ENCODE data around the gene MRM2. TPM values are rescaled to one million over a fixed set of nuclear protein-coding genes. Genes with fewer than 3 reads are reported as not detected.

Gene MRM2
- polyA plus RNA-seq, 1 donor from 2014 or later: 21.4 TPM

DNA sequence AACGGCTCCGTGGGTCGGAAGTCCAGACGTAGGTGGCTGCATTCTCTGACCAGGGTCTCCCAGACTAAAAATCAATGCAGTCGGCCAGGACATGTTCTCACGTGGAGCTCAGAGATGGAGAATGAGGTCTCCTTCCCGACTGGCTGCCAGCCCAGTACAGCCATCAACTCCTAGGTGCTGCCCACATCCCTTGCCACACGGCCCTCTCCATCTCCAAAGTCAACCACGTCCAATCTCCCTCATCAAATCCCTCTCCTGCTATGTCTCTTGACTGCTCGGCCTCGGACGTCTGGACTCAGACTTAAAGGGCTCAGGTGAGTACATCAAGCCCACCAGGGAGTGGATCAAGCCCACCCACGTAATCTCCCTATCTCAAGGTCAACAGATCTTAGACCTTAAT lies 16.2 kb downstream of the MRM2 start:
- no peak overlapping the region for H3K4me2 ChIP-seq (ENCODE audit: low read length)
- peaks cover 2% of the 10 kb centered on the region for H3K79me2 ChIP-seq (replicated peaks; ENCODE audit: insufficient read depth, low read length)
- H3F3A ChIP-seq (ENCODE audit: insufficient read depth, low read length, poor library complexity, severe bottlenecking): no peaks in the 10 kb centered on the region
- no peak overlapping the region for H3K4me3 ChIP-seq (ENCODE audit: low read length)
- H3K36me3 ChIP-seq (ENCODE audit: insufficient read depth, low read length): no peaks in the 10 kb centered on the region
- H3K9me2 ChIP-seq (ENCODE audit: insufficient read depth, low read length): no peaks in the 10 kb centered on the region
- H2AFZ ChIP-seq (ENCODE audit: low read depth, low read length): no peak overlapping the region
- no peak overlapping the region for H3K9ac ChIP-seq (ENCODE audit: low read length)
- no peaks in the 10 kb centered on the region for H3K9me3 ChIP-seq (ENCODE audit: low read length)
- H3K27me3 ChIP-seq (ENCODE audit: insufficient read depth, low read depth, low read length): no peaks in the 10 kb centered on the region
- H3K27ac ChIP-seq (ENCODE audit: low read length): no peak overlapping the region
- H4K20me1 ChIP-seq (ENCODE audit: insufficient read depth): no peaks in the 10 kb centered on the region
- TF ChIP-seq EP300 (conservative IDR thresholded peaks at IDR 0.05; ENCODE audit: poor library complexity, severe bottlenecking) (no peak), POLR2AphosphoS5 (IDR thresholded peaks at IDR 0.05) (no peak), RAD21 (conservative IDR thresholded peaks at IDR 0.05) (no peak), SMC3 (conservative IDR thresholded peaks at IDR 0.05; ENCODE audit: poor library complexity) (no peak), EZH2 (IDR thresholded peaks at IDR 0.05; ENCODE audit: borderline replicate concordance, insufficient read depth, low read length, poor library complexity, severe bottlenecking) (no peak), MXI1 (conservative IDR thresholded peaks at IDR 0.05; ENCODE audit: poor library complexity, severe bottlenecking) (no peak), TAF1 (IDR thresholded peaks at IDR 0.05; ENCODE audit: low read depth) (no peak)
- TF ChIP-seq, protein P1, sequence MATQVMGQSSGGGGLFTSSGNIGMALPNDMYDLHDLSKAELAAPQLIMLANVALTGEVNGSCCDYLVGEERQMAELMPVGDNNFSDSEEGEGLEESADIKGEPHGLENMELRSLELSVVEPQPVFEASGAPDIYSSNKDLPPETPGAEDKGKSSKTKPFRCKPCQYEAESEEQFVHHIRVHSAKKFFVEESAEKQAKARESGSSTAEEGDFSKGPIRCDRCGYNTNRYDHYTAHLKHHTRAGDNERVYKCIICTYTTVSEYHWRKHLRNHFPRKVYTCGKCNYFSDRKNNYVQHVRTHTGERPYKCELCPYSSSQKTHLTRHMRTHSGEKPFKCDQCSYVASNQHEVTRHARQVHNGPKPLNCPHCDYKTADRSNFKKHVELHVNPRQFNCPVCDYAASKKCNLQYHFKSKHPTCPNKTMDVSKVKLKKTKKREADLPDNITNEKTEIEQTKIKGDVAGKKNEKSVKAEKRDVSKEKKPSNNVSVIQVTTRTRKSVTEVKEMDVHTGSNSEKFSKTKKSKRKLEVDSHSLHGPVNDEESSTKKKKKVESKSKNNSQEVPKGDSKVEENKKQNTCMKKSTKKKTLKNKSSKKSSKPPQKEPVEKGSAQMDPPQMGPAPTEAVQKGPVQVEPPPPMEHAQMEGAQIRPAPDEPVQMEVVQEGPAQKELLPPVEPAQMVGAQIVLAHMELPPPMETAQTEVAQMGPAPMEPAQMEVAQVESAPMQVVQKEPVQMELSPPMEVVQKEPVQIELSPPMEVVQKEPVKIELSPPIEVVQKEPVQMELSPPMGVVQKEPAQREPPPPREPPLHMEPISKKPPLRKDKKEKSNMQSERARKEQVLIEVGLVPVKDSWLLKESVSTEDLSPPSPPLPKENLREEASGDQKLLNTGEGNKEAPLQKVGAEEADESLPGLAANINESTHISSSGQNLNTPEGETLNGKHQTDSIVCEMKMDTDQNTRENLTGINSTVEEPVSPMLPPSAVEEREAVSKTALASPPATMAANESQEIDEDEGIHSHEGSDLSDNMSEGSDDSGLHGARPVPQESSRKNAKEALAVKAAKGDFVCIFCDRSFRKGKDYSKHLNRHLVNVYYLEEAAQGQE (IDR thresholded peaks at IDR 0.05; ENCODE audit: borderline replicate concordance): no peak
- TF ChIP-seq, protein P2, sequence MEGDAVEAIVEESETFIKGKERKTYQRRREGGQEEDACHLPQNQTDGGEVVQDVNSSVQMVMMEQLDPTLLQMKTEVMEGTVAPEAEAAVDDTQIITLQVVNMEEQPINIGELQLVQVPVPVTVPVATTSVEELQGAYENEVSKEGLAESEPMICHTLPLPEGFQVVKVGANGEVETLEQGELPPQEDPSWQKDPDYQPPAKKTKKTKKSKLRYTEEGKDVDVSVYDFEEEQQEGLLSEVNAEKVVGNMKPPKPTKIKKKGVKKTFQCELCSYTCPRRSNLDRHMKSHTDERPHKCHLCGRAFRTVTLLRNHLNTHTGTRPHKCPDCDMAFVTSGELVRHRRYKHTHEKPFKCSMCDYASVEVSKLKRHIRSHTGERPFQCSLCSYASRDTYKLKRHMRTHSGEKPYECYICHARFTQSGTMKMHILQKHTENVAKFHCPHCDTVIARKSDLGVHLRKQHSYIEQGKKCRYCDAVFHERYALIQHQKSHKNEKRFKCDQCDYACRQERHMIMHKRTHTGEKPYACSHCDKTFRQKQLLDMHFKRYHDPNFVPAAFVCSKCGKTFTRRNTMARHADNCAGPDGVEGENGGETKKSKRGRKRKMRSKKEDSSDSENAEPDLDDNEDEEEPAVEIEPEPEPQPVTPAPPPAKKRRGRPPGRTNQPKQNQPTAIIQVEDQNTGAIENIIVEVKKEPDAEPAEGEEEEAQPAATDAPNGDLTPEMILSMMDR (IDR thresholded peaks at IDR 0.05; ENCODE audit: poor library complexity, severe bottlenecking): no peak

DNA sequence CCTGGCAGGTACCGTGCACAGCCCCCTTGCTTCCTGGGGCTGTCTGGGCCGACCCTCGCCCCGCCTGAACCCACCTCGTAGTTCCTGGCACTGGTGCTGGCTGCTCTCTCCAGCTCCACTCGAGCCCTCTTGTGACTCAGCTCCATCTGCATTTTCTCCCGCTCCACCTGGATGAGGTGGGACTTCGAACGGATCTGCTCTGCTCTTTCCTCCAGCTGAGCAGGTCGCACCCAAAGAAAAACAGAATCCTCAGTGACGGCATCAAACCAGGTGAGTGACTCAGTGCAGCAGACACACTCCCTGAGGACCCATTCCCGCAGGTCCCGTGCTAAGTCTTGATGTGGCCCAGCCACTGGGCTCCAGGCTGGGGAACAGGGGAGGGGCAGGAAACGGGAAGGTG lies 16.7 kb downstream of the MRM2 start:
- Histone ChIP-seq H3K4me2 (ENCODE audit: low read length) (no peak overlapping the region), H3K36me3 (ENCODE audit: insufficient read depth, low read length) (no peaks in the 10 kb centered on the region), H3F3A (ENCODE audit: insufficient read depth, low read length, poor library complexity, severe bottlenecking) (no peaks in the 10 kb centered on the region), H3K27ac (ENCODE audit: low read length) (no peak overlapping the region), H3K9me2 (ENCODE audit: insufficient read depth, low read length) (no peaks in the 10 kb centered on the region), H3K27me3 (ENCODE audit: insufficient read depth, low read depth, low read length) (no peaks in the 10 kb centered on the region), H3K79me2 (replicated peaks; ENCODE audit: insufficient read depth, low read length) (no peaks in the 10 kb centered on the region), H3K9ac (ENCODE audit: low read length) (no peak overlapping the region), H3K4me3 (ENCODE audit: low read length) (no peak overlapping the region), H2AFZ (ENCODE audit: low read depth, low read length) (no peak overlapping the region), H4K20me1 (ENCODE audit: insufficient read depth) (no peaks in the 10 kb centered on the region), H3K9me3 (ENCODE audit: low read length) (no peaks in the 10 kb centered on the region)
- TF ChIP-seq POLR2AphosphoS5 (IDR thresholded peaks at IDR 0.05) (no peak), MXI1 (conservative IDR thresholded peaks at IDR 0.05; ENCODE audit: poor library complexity, severe bottlenecking) (no peak), SMC3 (conservative IDR thresholded peaks at IDR 0.05; ENCODE audit: poor library complexity) (no peak), EZH2 (IDR thresholded peaks at IDR 0.05; ENCODE audit: borderline replicate concordance, insufficient read depth, low read length, poor library complexity, severe bottlenecking) (no peak), TAF1 (IDR thresholded peaks at IDR 0.05; ENCODE audit: low read depth) (no peak), EP300 (conservative IDR thresholded peaks at IDR 0.05; ENCODE audit: poor library complexity, severe bottlenecking) (no peak), RAD21 (conservative IDR thresholded peaks at IDR 0.05) (no peak)
- TF ChIP-seq, protein P1 (IDR thresholded peaks at IDR 0.05; ENCODE audit: borderline replicate concordance): no peak
- TF ChIP-seq, protein P2 (IDR thresholded peaks at IDR 0.05; ENCODE audit: poor library complexity, severe bottlenecking): no peak
